Suprapubic skin (tissue), 4 donors: ENCODE data around the gene CRISP1. TPM values are rescaled to one million over a fixed set of nuclear protein-coding genes. Genes with fewer than 3 reads are reported as not detected.

Experiments
- DNase-seq, 2 donors: peaks; one replicate each; pipeline ENCODE4 v3.0.0-alpha.2; 2019; ENCODE audit warnings: low spot score in 2 of 2
- H3K27ac ChIP-seq: fragments of 200-600 bp; sonication (generic); one replicate; pipeline ENCODE4 v1.5.1; 2019
- H3K27me3 ChIP-seq: fragments of 200-600 bp; sonication (generic); one replicate; pipeline ENCODE4 v1.5.1; 2019
- H3K36me3 ChIP-seq: fragments of 200-600 bp; sonication (generic); one replicate; pipeline ENCODE4 v1.5.1; 2019
- H3K4me1 ChIP-seq: fragments of 200-600 bp; sonication (generic); one replicate; pipeline ENCODE4 v1.5.1; 2019
- H3K4me3 ChIP-seq: fragments of 200-600 bp; sonication (generic); one replicate; pipeline ENCODE4 v1.5.1; 2019; ENCODE audit warnings: mild to moderate bottlenecking
- H3K9me3 ChIP-seq: fragments of 200-600 bp; sonication (generic); one replicate; pipeline ENCODE4 v1.5.1; 2019
- EP300 ChIP-seq: sonication (generic); formaldehyde crosslinking; IDR thresholded peaks from one replicate; pipeline ENCODE4 v1.6.1; 2017; ENCODE audit warnings: antibody characterized with exemption
- POLR2A ChIP-seq, 2 donors: fragments of 450-650 bp; IDR thresholded peaks; one replicate each; pipeline ENCODE4 v1.6.1; 2017; ENCODE audit warnings: antibody characterized with exemption in 2 of 2, mild to moderate bottlenecking in 2 of 2, moderate library complexity in 2 of 2
- POLR2AphosphoS5 ChIP-seq, 3 donors: sonication (generic); formaldehyde crosslinking; IDR thresholded peaks; one replicate each; pipeline ENCODE4 v1.6.1; 2017; ENCODE audit warnings: antibody characterized with exemption in 3 of 3
- WGBS: methylation state at CpG from one replicate; pipeline ENCODE4 v1.1.5; 2018; 5-methylcytosine and 5-hydroxymethylcytosine counted together
- total RNA-seq, 4 donors: library from RNA; depleted of rRNA; stranded (reverse); fragments of >200 nt; gene quantifications; one replicate each; pipeline ENCODE4 v1.1.0, GENCODE V29; 2016
- TF ChIP-seq, protein P1 (sequence below), 2 donors: fragments of 200-600 bp in 1 of 2; fragments of 450-650 bp in 1 of 2; sonication (generic) in 1 of 2; IDR thresholded peaks; one replicate each; pipeline ENCODE4 v1.5.1; 2016 to 2019; ENCODE audit warnings: antibody characterized with exemption in 2 of 2, mild to moderate bottlenecking in 1 of 2, moderate library complexity in 1 of 2

CRISP1 gene, protein sequence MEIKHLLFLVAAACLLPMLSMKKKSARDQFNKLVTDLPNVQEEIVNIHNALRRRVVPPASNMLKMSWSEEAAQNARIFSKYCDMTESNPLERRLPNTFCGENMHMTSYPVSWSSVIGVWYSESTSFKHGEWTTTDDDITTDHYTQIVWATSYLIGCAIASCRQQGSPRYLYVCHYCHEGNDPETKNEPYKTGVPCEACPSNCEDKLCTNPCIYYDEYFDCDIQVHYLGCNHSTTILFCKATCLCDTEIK
- not detected for total RNA-seq

GRCh38 chr6:49866485-49866943, at the start of gene CRISP1:
Gene CRISP1, minus strand, starts transcription at chr6:49866535. Its CDS starts 9,135 bp downstream, at chr6:49857400.
- no peak within 1 kb of the TSS for H3K27ac ChIP-seq
- no peaks in the 10 kb centered on the region for H3K36me3 ChIP-seq
- no peak within 1 kb of the TSS for H3K4me3 ChIP-seq
- TF ChIP-seq POLR2AphosphoS5 (IDR thresholded peaks at IDR 0.05) = no peak
- TF ChIP-seq EP300 = no peak
- TF ChIP-seq, protein P1, sequence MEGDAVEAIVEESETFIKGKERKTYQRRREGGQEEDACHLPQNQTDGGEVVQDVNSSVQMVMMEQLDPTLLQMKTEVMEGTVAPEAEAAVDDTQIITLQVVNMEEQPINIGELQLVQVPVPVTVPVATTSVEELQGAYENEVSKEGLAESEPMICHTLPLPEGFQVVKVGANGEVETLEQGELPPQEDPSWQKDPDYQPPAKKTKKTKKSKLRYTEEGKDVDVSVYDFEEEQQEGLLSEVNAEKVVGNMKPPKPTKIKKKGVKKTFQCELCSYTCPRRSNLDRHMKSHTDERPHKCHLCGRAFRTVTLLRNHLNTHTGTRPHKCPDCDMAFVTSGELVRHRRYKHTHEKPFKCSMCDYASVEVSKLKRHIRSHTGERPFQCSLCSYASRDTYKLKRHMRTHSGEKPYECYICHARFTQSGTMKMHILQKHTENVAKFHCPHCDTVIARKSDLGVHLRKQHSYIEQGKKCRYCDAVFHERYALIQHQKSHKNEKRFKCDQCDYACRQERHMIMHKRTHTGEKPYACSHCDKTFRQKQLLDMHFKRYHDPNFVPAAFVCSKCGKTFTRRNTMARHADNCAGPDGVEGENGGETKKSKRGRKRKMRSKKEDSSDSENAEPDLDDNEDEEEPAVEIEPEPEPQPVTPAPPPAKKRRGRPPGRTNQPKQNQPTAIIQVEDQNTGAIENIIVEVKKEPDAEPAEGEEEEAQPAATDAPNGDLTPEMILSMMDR (IDR thresholded peaks at IDR 0.05) = no peak
- no peak for TF ChIP-seq POLR2A (IDR thresholded peaks at IDR 0.05)
- WGBS = 73% methylated on average over 1 of the region's 1 CpG
- no peaks in the 10 kb centered on the region for H3K27me3 ChIP-seq
- DNase-seq = no peak
- no peaks in the 10 kb centered on the region for H3K4me1 ChIP-seq
- no peaks in the 10 kb centered on the region for H3K9me3 ChIP-seq

DNA sequence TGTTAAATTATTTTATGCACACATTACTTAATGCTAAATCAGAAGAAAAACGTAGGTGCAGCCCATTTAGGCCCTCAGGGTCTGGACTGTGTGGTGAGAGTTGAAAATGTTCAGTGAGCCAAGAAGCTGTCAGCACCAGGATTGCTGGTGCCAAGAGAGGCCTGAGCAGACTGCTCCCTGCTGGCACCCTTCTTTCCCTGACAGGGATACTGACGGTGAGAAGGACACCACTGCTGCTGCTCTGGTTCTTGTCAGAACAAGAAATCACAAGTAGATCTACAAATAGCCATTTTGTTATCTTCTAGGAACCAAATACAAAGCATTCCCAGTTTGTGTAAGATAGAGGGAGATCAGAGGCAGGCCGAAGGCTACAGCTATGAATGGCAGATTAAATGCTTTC, 48.7 kb upstream of the CRISP1 start:
- Histone ChIP-seq H3K4me3 (no peak overlapping the region), H3K4me1 (peaks cover 7% of the 10 kb centered on the region), H3K36me3 (no peaks in the 10 kb centered on the region), H3K27me3 (no peaks in the 10 kb centered on the region), H3K9me3 (no peaks in the 10 kb centered on the region), H3K27ac (no peak overlapping the region)
- no peak for TF ChIP-seq POLR2A (IDR thresholded peaks at IDR 0.05)
- no peak for TF ChIP-seq POLR2AphosphoS5 (IDR thresholded peaks at IDR 0.05)
- no peak for TF ChIP-seq EP300
- TF ChIP-seq, protein P1 (IDR thresholded peaks at IDR 0.05) = no peak
- DNase-seq = no peak
- WGBS = 10% methylated on average over 3 of the region's 3 CpGs

DNA sequence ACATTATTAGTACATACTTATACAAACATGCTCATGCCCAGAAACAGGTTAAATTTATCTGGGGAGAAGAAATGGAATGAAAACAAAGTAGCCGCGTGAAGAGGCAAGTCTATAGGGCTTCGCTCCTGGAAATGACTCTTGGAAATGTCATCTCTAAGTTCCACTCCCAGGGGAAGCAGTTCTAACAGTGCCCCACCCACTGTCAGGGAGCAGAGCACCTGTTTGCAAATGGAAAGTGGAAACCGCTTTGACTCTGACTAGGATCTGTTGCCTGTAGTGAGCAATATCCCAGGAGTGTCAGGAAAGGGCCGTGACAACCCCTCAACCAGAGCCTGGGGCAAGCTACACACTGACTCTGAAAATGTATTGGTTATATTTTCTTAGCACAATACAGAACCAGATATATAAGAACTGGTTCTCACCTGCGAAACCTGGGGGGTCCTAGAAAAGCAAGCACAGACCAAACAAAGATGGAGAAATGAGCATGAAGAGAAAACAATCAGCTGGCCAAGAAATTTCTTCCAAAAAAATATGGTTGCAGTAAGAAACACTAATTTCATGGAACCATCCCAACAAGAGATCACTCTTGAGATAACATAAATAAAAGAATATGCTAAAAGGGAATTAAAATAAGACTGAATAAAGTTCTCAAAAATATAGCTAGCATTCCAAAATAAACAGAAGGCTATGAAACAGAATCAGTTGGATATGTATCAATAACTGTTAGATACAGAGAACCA, 47.5 kb upstream of the CRISP1 start:
- WGBS = 46% methylated on average over 6 of the region's 6 CpGs
- DNase-seq = no peak
- TF ChIP-seq POLR2AphosphoS5 (IDR thresholded peaks at IDR 0.05) (no peak), EP300 (no peak)
- TF ChIP-seq, protein P1 (IDR thresholded peaks at IDR 0.05) = no peak

GRCh38 chr6:49912196-49912595, 45.9 kb upstream of the CRISP1 start:
- TF ChIP-seq EP300 (no peak), POLR2A (IDR thresholded peaks at IDR 0.05) (no peak), POLR2AphosphoS5 (IDR thresholded peaks at IDR 0.05) (no peak)
- TF ChIP-seq, protein P1 (IDR thresholded peaks at IDR 0.05) = no peak
- H3K4me3 ChIP-seq = no peak overlapping the region
- H3K36me3 ChIP-seq = no peaks in the 10 kb centered on the region
- peaks cover 7% of the 10 kb centered on the region for H3K4me1 ChIP-seq
- H3K27me3 ChIP-seq = no peaks in the 10 kb centered on the region
- DNase-seq = no peak
- WGBS = 94% methylated on average over 1 of the region's 1 CpG
- no peak overlapping the region for H3K27ac ChIP-seq
- no peaks in the 10 kb centered on the region for H3K9me3 ChIP-seq

More for the DNA sequence above, 47.5 kb upstream of the CRISP1 start:
- Histone ChIP-seq H3K4me1 (peaks cover 7% of the 10 kb centered on the region), H3K9me3 (no peaks in the 10 kb centered on the region), H3K27ac (no peak overlapping the region), H3K4me3 (no peak overlapping the region), H3K27me3 (no peaks in the 10 kb centered on the region), H3K36me3 (no peaks in the 10 kb centered on the region)

- 92% methylated on average over 2 of the region's 2 CpGs for WGBS
- H3K4me1 ChIP-seq = peaks cover 13% of the 10 kb centered on the region
- H3K36me3 ChIP-seq = no peaks in the 10 kb centered on the region
- TF ChIP-seq EP300 = no peak
- no peak for TF ChIP-seq POLR2A (IDR thresholded peaks at IDR 0.05)
- no peak for TF ChIP-seq POLR2AphosphoS5 (IDR thresholded peaks at IDR 0.05)
- TF ChIP-seq, protein P1 (IDR thresholded peaks at IDR 0.05) = no peak
- H3K27me3 ChIP-seq = no peaks in the 10 kb centered on the region
- no peak overlapping the region for H3K4me3 ChIP-seq
- no peak overlapping the region for H3K27ac ChIP-seq
- DNase-seq = no peak
- no peaks in the 10 kb centered on the region for H3K9me3 ChIP-seq
Measured at GRCh38 chr6:49911252-49911651, 44.9 kb upstream of the CRISP1 start.
